GM19035 (cell line): ENCODE measurements around the gene GIN1.

Experiments used
- ATAC-seq: cut with Tn5 transposase; IDR thresholded peaks from one replicate; pipeline ENCODE4 v1.9.1; 2021; ENCODE audit not compliant: unreplicated experiment

Gene GIN1

GRCh38 chr5:103037673-103038455, 82.1 kb downstream of the GIN1 start:
- ATAC-seq, result no peak

GRCh38 chr5:103036601-103037000, 83.3 kb downstream of the GIN1 start:
- ATAC-seq, result no peak
